ENCODE data around the gene B4GALNT4.
"Not testable (repeated sequence)": the region's sequence is repeated elsewhere in the genome, so short reads cannot be mapped to it uniquely, and the experiment has no call there.

The B4GALNT4 gene

DNA sequence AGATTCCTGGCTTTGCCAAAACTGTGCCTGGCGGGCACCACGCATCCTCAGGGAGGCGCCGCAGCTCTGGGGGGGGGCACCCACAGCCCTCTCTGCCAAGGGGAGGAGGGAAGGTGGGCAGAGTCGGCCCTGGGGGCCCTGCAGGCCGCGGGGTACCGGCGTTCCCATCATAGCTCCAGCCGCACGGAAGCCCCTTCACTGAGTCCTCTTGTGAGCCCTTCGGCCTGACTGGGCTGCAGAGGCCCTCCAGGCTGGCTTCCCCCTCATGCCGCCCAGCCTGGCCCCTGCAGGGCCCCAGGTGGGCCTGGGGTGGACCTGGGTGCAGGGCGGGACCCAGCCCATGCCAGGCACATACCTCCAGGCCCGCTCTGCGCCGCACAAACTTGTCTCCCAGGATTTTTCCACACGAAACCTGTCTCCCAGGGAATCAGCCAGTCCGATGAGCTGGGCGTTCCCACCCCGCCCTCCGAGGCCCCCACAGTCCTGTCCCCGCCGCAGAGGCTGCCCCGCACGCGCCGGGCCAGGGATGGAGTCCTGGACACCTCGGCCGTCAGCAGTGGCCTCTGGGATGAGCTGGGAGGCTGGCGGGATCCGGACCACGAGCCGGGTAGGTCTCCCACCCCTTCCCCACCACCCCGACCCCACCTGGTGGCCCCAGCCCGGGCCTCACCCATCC lies 22.9 kb downstream of the B4GALNT4 start:
- no peak for DNase-seq (ENCODE audit: low read depth)

- peak; percentile 92 for DNase-seq (ENCODE audit: low read depth)
Measured at GRCh38 chr11:393219-394033, 24.1 kb downstream of the B4GALNT4 start.

DNA sequence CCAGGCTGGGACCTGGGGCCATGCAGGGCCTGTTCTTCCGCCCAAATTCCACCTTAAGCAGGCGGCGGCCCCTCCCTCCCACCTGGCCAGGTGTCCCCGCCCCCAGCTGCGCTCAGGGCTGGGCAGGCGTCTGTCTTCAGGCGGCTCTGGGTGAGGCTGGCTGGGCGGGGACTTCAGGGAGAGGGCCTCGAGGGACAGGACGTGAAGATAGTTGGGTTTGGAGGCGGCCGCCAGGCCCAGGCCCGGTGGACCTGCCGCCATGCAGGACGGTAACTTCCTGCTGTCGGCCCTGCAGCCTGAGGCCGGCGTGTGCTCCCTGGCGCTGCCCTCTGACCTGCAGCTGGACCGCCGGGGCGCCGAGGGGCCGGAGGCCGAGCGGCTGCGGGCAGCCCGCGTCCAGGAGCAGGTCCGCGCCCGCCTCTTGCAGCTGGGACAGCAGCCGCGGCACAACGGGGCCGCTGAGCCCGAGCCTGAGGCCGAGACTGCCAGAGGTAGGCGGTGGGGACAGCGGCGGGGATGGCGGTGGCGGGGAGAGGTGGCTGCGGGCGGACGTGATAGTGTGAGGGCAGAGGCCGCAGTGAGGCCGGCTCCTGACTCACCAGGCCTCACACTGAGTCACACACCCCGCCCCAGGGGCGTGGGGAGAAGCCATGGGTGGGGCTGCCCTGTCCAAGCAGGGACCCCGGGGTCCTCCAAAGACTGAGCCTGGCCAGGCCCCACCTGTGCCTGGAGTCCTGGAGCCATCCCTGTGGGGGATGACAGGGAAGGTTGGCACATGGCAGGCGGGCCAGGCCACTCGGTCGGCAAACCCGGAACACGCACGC lies 24.9 kb downstream of the B4GALNT4 start, which contains the start of gene PKP3:
TSS of gene PKP3 (plus strand) at position 176 of the 824 bp plus-strand sequence. CDS start at position 260, 84 bp downstream.
- DNase-seq (ENCODE audit: low read depth) = peak; percentile 90

GRCh38 chr11:394858-395655 lies 25.8 kb downstream of the B4GALNT4 start:
- DNase-seq (ENCODE audit: low read depth) = no peak

- no peak for DNase-seq (ENCODE audit: low read depth)
Measured at GRCh38 chr11:395866-396265, 26.6 kb downstream of the B4GALNT4 start.

DNA sequence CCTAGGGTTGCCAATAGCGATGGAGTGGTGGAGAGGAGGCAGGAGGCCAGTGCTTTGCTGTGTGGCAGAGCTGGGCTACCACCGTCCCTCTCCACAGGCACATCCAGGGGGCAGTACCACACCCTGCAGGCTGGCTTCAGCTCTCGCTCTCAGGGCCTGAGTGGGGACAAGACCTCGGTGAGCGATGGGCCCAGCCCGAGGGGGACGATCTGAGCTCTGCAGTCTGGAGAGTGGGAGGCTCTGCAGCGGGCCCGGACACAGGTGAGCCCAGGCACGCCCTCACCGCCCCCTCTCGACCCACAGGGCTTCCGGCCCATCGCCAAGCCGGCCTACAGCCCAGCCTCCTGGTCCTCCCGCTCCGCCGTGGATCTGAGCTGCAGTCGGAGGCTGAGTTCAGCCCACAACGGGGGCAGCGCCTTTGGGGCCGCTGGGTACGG lies 27.2 kb downstream of the B4GALNT4 start:
- peak; percentile 62 for DNase-seq (ENCODE audit: low read depth)

GRCh38 chr11:396948-397548 lies 27.7 kb downstream of the B4GALNT4 start:
- peak; percentile 85 for DNase-seq (ENCODE audit: low read depth)

DNA sequence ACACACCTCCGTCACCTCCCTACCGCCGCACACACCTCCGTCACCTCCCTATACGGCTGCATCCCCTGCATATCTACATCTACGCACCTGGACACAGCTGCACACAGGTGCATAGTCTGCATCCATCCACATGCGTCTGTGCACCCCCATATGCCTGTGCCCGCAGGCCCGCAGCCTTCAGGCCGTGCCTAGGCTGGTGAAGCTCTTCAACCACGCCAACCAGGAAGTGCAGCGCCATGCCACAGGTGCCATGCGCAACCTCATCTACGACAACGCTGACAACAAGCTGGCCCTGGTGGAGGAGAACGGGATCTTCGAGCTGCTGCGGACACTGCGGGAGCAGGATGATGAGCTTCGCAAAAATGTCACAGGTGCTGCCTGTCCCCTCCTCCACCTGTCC lies 29.5 kb downstream of the B4GALNT4 start:
- peak; percentile 50 for DNase-seq (ENCODE audit: low read depth)

- no peak for DNase-seq (ENCODE audit: low read depth)
Measured at GRCh38 chr11:399731-400211, 30.5 kb downstream of the B4GALNT4 start.

DNA sequence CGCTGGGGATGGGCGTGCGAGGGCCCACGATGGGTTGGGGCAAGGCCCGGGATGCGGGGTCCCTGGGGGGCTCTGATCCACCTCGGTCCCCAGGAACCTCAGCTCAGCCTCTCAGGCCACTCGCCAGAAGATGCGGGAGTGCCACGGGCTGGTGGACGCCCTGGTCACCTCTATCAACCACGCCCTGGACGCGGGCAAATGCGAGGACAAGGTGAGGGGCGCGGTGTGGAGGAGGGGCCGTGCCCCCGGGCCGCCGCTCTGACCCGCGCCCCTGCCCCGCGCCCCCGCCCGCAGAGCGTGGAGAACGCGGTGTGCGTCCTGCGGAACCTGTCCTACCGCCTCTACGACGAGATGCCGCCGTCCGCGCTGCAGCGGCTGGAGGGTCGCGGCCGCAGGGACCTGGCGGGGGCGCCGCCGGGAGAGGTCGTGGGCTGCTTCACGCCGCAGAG lies 31.0 kb downstream of the B4GALNT4 start:
- DNase-seq (ENCODE audit: low read depth) = no peak

DNA sequence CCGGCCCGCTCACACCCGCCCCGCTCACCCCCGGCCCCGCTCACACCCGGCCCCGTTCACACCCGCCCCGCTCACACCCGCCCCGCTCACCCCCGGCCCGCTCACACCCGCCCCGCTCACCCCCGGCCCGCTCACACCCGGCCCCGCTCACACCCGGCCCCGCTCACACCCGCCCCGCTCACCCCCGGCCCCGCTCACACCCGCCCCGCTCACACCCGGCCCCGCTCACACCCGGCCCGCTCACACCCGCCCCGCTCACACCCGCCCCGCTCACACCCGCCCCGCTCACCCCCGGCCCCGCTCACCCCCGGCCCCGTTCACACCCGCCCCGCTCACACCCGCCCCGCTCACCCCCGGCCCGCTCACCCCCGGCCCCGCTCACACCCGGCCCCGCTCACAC lies 31.9 kb downstream of the B4GALNT4 start:
- not testable (repeated sequence) for DNase-seq (ENCODE audit: low read depth)

- no peak for DNase-seq (ENCODE audit: low read depth)
Measured at GRCh38 chr11:403021-403760, 33.9 kb downstream of the B4GALNT4 start.

DNA sequence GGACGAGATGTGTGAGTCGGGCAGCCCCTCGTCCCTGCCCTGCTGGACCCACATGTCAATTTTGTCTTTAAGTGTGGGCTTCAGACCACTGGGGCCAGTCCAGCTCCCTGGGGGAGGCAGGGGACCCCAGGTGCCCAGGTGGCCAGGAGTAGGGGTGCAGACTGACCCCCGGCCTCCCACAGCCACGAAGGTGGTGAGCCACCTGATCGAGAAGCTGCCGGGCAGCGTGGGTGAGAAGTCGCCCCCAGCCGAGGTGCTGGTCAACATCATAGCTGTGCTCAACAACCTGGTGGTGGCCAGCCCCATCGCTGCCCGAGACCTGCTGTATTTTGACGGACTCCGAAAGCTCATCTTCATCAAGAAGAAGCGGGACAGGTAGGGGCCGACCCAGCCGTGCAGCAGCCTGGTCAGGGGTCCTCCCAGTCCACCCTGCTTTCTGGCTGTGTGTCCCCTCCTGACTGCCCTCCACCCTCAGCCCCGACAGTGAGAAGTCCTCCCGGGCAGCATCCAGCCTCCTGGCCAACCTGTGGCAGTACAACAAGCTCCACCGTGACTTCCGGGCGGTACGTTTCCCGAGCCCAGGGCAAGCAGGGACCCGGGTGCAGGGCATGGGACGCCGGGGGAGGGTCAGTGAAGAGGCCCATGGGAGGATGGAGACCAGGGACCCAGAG lies 34.6 kb downstream of the B4GALNT4 start:
- DNase-seq (ENCODE audit: low read depth) = no peak

- DNase-seq (ENCODE audit: low read depth) = no peak
Measured at GRCh38 chr11:404551-405264, 35.4 kb downstream of the B4GALNT4 start.

DNA sequence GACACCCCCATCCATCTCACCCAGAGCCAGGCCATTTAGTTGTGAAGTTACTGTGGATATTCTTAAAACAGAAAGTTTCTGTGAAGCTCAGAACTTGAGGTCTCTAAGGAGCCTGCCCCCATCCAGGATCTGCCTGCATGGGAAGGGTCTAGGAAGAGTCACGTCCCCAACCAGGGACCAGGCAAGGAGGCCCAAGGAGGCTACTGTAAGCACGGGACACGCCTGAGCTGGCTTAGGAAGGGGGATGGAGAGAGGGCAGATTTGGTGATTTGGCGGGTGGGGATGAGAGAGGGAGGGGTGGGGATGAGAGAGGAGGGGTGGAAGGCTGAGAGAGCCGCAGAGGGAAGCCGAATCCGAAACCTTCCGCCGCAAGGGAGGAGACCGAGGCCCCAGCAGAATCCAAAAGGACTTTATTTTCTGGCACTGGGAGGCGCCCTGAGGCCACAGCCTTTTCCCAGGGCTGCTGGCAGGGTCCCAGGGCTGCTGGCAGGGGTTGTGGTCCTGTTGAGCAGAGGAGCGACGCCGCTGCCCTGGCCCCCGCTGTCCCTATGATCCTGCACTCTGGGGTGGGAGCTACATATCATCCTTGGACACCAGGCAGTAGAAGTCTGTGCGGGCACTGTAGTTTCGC lies 36.1 kb downstream of the B4GALNT4 start:
- no peak for DNase-seq (ENCODE audit: low read depth)

DNA sequence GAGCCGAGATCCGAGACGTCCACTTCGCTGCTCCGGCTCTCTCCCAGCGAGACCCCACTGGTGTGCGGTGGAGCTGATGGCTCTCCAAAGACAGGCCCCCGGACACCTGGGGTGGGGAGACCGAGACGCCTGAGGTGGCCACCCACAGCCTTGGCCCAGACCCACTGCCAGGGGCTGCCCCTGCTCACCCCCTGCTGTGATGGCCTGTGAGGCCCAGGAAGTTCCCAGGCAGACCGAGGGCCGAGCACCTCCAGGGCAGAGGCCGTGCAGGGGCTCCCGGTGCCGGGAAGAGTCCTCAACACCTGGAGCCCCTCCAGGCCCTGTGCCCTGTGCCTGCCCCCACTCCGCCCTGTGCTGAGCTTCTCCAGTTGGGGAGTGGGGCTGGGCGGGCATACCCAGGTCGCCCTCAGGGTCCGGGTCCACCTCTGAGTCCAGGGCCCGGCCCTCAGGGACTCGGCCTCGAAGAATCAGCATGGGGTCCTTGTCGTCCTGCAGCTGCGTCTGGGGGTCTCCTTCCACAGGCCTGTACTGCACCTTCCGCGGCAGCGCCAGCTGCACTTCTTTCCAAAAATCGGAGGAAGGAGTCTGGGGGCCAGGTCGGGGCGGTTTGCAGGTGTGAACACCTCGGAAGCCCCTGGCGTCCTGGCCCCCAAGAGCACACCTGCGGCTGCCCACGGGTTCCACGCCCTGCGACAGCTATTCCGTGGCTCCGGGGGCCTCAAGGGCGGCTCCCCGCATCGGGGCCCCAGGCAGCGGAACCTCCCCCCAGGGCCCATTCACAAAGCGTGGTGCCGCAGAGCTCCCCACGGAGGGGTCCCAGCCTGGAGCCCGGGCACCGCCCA lies 36.9 kb downstream of the B4GALNT4 start:
- DNase-seq (ENCODE audit: low read depth) = no peak
